H1 (cell line): Measurements from ENCODE around the gene KIZ. TPM values are rescaled to one million over a fixed set of nuclear protein-coding genes. Genes with fewer than 3 reads are reported as not detected.

Experiments used
- ATF2 ChIP-seq: IDR thresholded peaks from 2 replicates; pipeline ENCODE4 v1.6.1; 2012; ENCODE audit warnings: low read length, inconsistent platforms
- ATF3 ChIP-seq: IDR thresholded peaks from 2 replicates; pipeline ENCODE4 v1.6.1; 2011; ENCODE audit warnings: low read depth, mild to moderate bottlenecking, low read length; ENCODE audit not compliant: insufficient read depth
- CEBPB ChIP-seq: IDR thresholded peaks from 2 replicates; pipeline ENCODE4 v1.6.1; 2012; ENCODE audit warnings: low read depth, low read length
- KDM4A ChIP-seq: IDR thresholded peaks from one replicate; pipeline ENCODE4 v1.7.1; 2012; ENCODE audit warnings: low read depth, mild to moderate bottlenecking, moderate library complexity, low read length, inconsistent platforms; ENCODE audit not compliant: severe bottlenecking
- RNF2 ChIP-seq: fragments of 200-900, 300-1000 bp; sonication (generic); IDR thresholded peaks from 2 replicates; pipeline ENCODE4 v1.7.1; 2016; ENCODE audit warnings: borderline replicate concordance, low read depth, mild to moderate bottlenecking, antibody characterized with exemption, low read length; ENCODE audit not compliant: poor library complexity, severe bottlenecking; ENCODE audit errors: missing control alignments
- ZNF274 ChIP-seq: IDR thresholded peaks from 2 replicates; pipeline ENCODE4 v1.7.0; 2012; ENCODE audit warnings: low read length, borderline replicate concordance; ENCODE audit errors: extremely low read depth
- polyA plus RNA-seq, 7 experiments: library from polyadenylated mRNA; depleted of rRNA in 3 of 7; stranded (reverse) in 5 of 7; unstranded in 2 of 7; fragments of >200 nt in 5 of 7; fragments of 200-250 nt in 2 of 7; gene quantifications; 1 replicate in 5 of 7; 2 replicates in 1 of 7; 4 replicates in 1 of 7; pipeline versions ENCODE4 v1.2.1 to v1.2.3, GENCODE V29; 2011 to 2013; ENCODE audit warnings: missing spikeins in 2 of 7, mixed read lengths in 2 of 7
- total RNA-seq: library from RNA; stranded (reverse); fragmentation: NEBNext Ultra II Directional; extraction: Animal tissue kit (Norgen Biotek cat#: 25700); gene quantifications from 2 replicates; pipeline ENCODE4 v1.2.1, GENCODE V29; 2021

Gene KIZ
- total and polyA plus RNA-seq, 2 of the 8 experiments (the other 6 are each of a cell fraction or from before 2014, with no cell fraction given): 13.0 to 51.7 TPM

- TF ChIP-seq RNF2 (no peak), CEBPB (no peak), ATF2 (no peak), ZNF274 (no peak), ATF3 (no peak), KDM4A (no peak)
- TF ChIP-seq, all 59 proteins: peak for 0
Measured at GRCh38 chr20:21151791-21152190, 25.9 kb downstream of the KIZ start (continued).
